Retinal pigment epithelial cell (primary cell): ENCODE data around the gene KLHL4.
A peak's percentile ranks its signal among the peaks of the same experiment; 100 is the strongest.

ENCODE experiments used
- DNase-seq: peaks from one replicate; pipeline ENCODE4 v3.0.0-alpha.2; 2010; ENCODE audit warnings: low read depth
- H3K4me3 ChIP-seq: 2 replicates; pipeline ENCODE4 v1.5.1; 2011; ENCODE audit warnings: mild to moderate bottlenecking, low read length, control low read depth, moderate library complexity
- TF ChIP-seq, protein P1 (sequence below): conservative IDR thresholded peaks from 2 replicates; pipeline ENCODE4 v1.5.1; 2011; ENCODE audit warnings: low read depth, low read length, control low read depth, inconsistent platforms

Gene KLHL4

DNA sequence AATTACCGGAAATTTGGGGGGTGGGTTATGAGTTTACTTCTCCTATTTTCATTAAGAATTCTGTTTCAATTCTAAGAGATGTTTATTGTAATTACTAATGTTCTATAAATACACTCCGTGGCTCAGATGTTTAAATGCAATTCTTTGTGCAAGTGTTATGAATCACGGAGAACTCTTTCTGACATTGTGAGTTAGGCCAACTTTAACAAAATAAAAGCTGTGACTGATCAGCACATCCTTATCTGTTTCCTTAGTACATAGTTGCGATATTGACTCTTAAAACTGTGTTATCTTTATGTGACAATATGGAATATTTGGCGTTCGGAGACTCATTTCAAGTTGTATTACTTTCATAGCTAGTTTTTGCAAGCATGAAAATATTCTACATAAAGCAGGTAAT, 902 bp downstream of the KLHL4 start:
- H3K4me3 ChIP-seq: peak overlapping the region; percentile 55
- no peak for DNase-seq

DNA sequence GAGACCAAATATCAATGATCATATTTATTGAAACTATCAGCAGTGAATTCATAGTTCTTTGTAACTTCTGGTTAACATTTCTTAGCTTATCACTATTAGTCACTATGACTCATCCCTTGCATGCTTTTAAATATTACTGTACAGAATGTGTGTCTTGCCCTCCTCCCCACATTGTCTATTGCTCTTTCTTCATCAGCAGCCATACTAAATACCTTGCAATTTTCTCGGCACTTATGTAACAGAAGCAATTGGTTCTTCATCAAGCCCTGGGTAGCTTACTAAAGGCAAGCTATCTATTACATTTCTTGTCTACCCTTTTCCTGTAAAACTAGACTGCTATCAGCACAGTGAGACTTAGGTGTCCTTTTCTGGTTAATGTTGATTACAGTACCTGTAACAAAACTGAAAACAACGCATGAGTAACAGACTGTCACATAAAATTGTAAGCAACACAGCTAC, 8.2 kb downstream of the KLHL4 start:
- H3K4me3 ChIP-seq: no peak overlapping the region
- TF ChIP-seq, protein P1, sequence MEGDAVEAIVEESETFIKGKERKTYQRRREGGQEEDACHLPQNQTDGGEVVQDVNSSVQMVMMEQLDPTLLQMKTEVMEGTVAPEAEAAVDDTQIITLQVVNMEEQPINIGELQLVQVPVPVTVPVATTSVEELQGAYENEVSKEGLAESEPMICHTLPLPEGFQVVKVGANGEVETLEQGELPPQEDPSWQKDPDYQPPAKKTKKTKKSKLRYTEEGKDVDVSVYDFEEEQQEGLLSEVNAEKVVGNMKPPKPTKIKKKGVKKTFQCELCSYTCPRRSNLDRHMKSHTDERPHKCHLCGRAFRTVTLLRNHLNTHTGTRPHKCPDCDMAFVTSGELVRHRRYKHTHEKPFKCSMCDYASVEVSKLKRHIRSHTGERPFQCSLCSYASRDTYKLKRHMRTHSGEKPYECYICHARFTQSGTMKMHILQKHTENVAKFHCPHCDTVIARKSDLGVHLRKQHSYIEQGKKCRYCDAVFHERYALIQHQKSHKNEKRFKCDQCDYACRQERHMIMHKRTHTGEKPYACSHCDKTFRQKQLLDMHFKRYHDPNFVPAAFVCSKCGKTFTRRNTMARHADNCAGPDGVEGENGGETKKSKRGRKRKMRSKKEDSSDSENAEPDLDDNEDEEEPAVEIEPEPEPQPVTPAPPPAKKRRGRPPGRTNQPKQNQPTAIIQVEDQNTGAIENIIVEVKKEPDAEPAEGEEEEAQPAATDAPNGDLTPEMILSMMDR: no peak
- no peak for DNase-seq

More for the DNA sequence above, 902 bp downstream of the KLHL4 start:
- TF ChIP-seq, protein P1: no peak

DNA sequence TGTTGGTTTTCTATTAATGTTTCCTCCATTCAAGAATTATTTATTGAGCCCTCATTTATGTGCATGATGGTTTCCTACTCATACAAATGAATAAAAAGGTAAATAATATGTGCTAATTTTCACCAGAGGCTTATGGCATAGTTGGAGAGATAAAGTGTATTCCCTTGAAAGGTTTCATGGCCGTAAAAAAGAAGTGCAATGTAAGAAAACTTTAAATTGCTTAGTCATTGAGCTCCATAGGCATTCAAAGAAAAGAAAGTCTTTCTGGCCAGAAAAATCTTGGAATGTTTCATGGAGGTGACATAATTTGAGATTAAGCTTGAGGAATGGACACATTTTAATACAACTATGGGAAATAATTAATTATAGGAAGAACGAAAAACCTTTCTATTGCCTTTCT, 8.7 kb downstream of the KLHL4 start:
- no peak overlapping the region for H3K4me3 ChIP-seq
- no peak for DNase-seq
- TF ChIP-seq, protein P1: no peak

GRCh38 chrX:87528487-87528886, 10.9 kb downstream of the KLHL4 start:
- no peak for DNase-seq
- TF ChIP-seq, protein P1: no peak
- H3K4me3 ChIP-seq: no peak overlapping the region

DNA sequence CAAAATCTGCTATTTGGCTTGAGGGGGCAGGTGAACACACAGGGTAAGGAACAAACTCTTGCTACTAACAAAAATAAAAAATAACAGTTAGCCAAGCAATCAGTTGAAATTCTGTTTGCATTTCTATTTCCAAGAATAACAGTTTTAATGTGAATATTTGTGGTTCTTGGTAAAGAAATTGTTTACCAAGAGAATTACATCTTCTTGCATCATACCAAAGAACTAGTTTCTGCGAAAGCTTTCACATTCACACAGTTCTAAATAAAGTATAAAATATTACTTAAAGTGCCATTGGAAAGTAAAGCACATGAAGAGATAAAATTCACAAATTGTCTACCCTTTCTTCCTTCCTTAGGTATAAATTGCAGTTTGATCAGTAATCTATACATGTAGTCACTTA, 54.4 kb downstream of the KLHL4 start:
- TF ChIP-seq, protein P1: no peak
- no peak overlapping the region for H3K4me3 ChIP-seq
- DNase-seq: no peak

DNA sequence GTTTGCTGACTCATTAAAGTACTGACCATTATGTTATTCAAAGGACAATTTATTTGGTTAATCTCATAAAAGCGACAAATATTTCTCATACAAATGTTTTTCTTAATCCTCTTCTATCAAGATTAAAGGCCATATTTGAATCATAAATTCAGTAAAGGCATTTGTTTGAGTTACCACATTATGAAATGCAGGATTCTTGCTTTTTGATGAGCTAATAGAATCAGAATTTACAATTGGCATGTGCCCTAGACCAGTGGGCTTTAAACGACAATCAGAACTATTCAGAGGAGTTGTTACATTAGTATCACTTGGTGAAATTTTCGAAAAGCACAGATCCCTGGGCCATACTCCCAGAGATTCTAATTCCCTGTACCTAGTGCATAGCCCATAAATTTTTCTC, 55.3 kb downstream of the KLHL4 start:
- DNase-seq: peak; percentile 10
- H3K4me3 ChIP-seq: no peak overlapping the region
- TF ChIP-seq, protein P1: no peak

GRCh38 chrX:87578978-87579377, 61.4 kb downstream of the KLHL4 start:
- H3K4me3 ChIP-seq: no peak overlapping the region
- DNase-seq: no peak
- TF ChIP-seq, protein P1: peak; percentile 21
